Psoas muscle (tissue), 8 donors: ENCODE data around the gene SPTBN1. TPM values are rescaled to one million over a fixed set of nuclear protein-coding genes. Genes with fewer than 3 reads are reported as not detected.

Experiments used
- ATAC-seq, 4 donors: fragments of 200-7000 bp; cut with Tn5 transposase; one replicate each; pipeline ENCODE4 v1.9.1; 2020; ENCODE audit warnings: moderate library complexity in 3 of 4, mild to moderate bottlenecking in 2 of 4
- DNase-seq, 2 donors: peaks; one replicate each; pipeline ENCODE4 v3.0.0-alpha.2; 2020
- H3K27ac ChIP-seq: fragments of 200-600 bp; one replicate; pipeline ENCODE4 v1.8.0; 2022
- H3K27me3 ChIP-seq, 3 donors: fragments of 200-600 bp in 1 of 3; one replicate each; pipeline versions ENCODE4 v1.6.1 to v1.8.0; 2013 to 2022; ENCODE audit warnings: low read length in 2 of 3, mild to moderate bottlenecking in 2 of 3, moderate library complexity in 1 of 3; ENCODE audit not compliant: insufficient read depth in 3 of 3
- H3K36me3 ChIP-seq, 2 donors: fragments of 200-600 bp in 1 of 2; one replicate each; pipeline versions ENCODE4 v1.6.1 to v1.8.0; 2013 to 2022; ENCODE audit warnings: low read depth in 1 of 2, mild to moderate bottlenecking in 1 of 2, moderate library complexity in 1 of 2; ENCODE audit not compliant: insufficient read depth in 1 of 2
- H3K4me1 ChIP-seq: fragments of 200-600 bp; one replicate; pipeline ENCODE4 v1.8.0; 2022
- H3K4me3 ChIP-seq: fragments of 200-600 bp; one replicate; pipeline ENCODE4 v1.8.0; 2022; ENCODE audit warnings: mild to moderate bottlenecking
- H3K9me3 ChIP-seq: fragments of 200-600 bp; one replicate; pipeline ENCODE4 v1.8.0; 2022
- CTCF ChIP-seq: fragments of 200-600 bp; IDR thresholded peaks from one replicate; pipeline ENCODE4 v1.8.0; 2022; ENCODE audit warnings: antibody characterized with exemption
- WGBS, 3 donors: extraction: QIAGEN DNeasy Blood & Tissue Kit; methylation state at CpG; one replicate each; pipeline versions ENCODE4 v1.1.6 to v1.1.7; 2013; 5-methylcytosine and 5-hydroxymethylcytosine counted together
- intact Hi-C, 2 donors: fragments of 100-400 bp; cut with DNase I; formaldehyde crosslinking; loops; one replicate each; pipeline versions ENCODE4 v1.11.0 to v1.14.2; 2022
- polyA plus RNA-seq, 3 donors: library from polyadenylated mRNA; stranded (reverse); fragments of 200-250 nt; gene quantifications; one replicate each; pipeline ENCODE4 v1.2.3, GENCODE V29; 2013
- total RNA-seq, 4 donors: library from RNA; stranded (reverse); fragmentation: NEBNext Ultra II Directional in 2 of 4; extraction: Animal tissue kit (Norgen Biotek cat#: 25700) in 2 of 4; gene quantifications; one replicate each; pipeline versions ENCODE4 v1.2.1 to v1.2.4, GENCODE V29; 2021 to 2023
- donor health status: healthy with polysubstance abuse.
- donor health status: DM: no; HTN: no; CAD: no; lungs with moderate emphysema.
- donor health status: Bipolar disorder and iron deficiency.
- donor health status: healthy.
- donor health status: DM: yes; HTN: yes; CAD: no.
- donor health status: DM: no; HTN: no; CAD: no.
- donor health status: DM: no; HTN: no; CAD: no.
- donor health status: DM: yes; HTN: yes; CAD: no.

SPTBN1 gene
- total and polyA plus RNA-seq, 7 donors, result 22.9 to 180 (median 87.8) TPM

- Histone ChIP-seq H3K9me3 (no peaks in the 10 kb centered on the region), H3K4me3 (peak overlapping the region; percentile 59), H3K36me3 (no peaks in the 10 kb centered on the region), H3K4me1 (no peaks in the 10 kb centered on the region), H3K27ac (no peak overlapping the region), H3K27me3 (peaks cover 0 to 9% (median 4%) of the 10 kb centered on the region in 3 donors)
- ATAC-seq (peak in 2 of 4 donors; percentile 52 to 59), DNase-seq (peak; percentile 23 to 52)
- TF ChIP-seq CTCF, result no peak
- WGBS, 3 donors, result 31 to 40% (median 32%) methylated on average over 26 to 35 of the region's 35 CpGs
- intact Hi-C loops, result loop anchor here in 1 of 2 donors (5.0 to 10.0 kb wide), 2 partner anchors 186 to 604 kb away; no protein-coding TSS in a partner anchor
Measured at GRCh38 chr2:54708584-54709335, 252.6 kb downstream of the SPTBN1 start.

- H3K9me3 ChIP-seq, result no peaks in the 10 kb centered on the region
- intact Hi-C loops, result loop anchor here in 1 of 2 donors (5.0 to 10.0 kb wide), 2 partner anchors 187 to 605 kb away; no protein-coding TSS in a partner anchor
- peak overlapping the region; percentile 59 for H3K4me3 ChIP-seq
- 50 to 54% (median 51%) methylated on average over 17 to 18 of the region's 18 CpGs for WGBS, 3 donors
- H3K27me3 ChIP-seq, result peaks cover 0 to 9% (median 4%) of the 10 kb centered on the region in 3 donors
- DNase-seq (peak in 1 of 2 donors; percentile 46), ATAC-seq (peak in 1 of 4 donors; percentile 32)
- no peak for TF ChIP-seq CTCF
- no peak overlapping the region for H3K27ac ChIP-seq
- H3K36me3 ChIP-seq, result no peaks in the 10 kb centered on the region
- H3K4me1 ChIP-seq, result no peaks in the 10 kb centered on the region
Measured at GRCh38 chr2:54709336-54709809, 253.2 kb downstream of the SPTBN1 start.

GRCh38 chr2:54710216-54710615 lies 254.1 kb downstream of the SPTBN1 start:
- ATAC-seq (no peak), DNase-seq (no peak)
- H3K4me3 ChIP-seq, result no peak overlapping the region
- H3K4me1 ChIP-seq, result no peaks in the 10 kb centered on the region
- intact Hi-C loops, result no loop called here
- H3K27me3 ChIP-seq, result peaks cover 0 to 9% (median 4%) of the 10 kb centered on the region in 3 donors
- H3K9me3 ChIP-seq, result no peaks in the 10 kb centered on the region
- no peak for TF ChIP-seq CTCF
- H3K36me3 ChIP-seq, result no peaks in the 10 kb centered on the region
- WGBS, 3 donors, result 83 to 90% (median 88%) methylated on average over 10 of the region's 10 CpGs
- no peak overlapping the region for H3K27ac ChIP-seq

- no peak overlapping the region for H3K4me3 ChIP-seq
- WGBS, 3 donors, result 85 to 94% (median 90%) methylated on average over 6 of the region's 6 CpGs
- no peaks in the 10 kb centered on the region for H3K9me3 ChIP-seq
- no peak for TF ChIP-seq CTCF
- no peak overlapping the region for H3K27ac ChIP-seq
- DNase-seq (no peak), ATAC-seq (no peak)
- intact Hi-C loops, result no loop called here
- no peaks in the 10 kb centered on the region for H3K36me3 ChIP-seq
- H3K27me3 ChIP-seq, result peaks cover 0 to 9% (median 4%) of the 10 kb centered on the region in 3 donors
- no peaks in the 10 kb centered on the region for H3K4me1 ChIP-seq
Measured at GRCh38 chr2:54712516-54712915, 256.4 kb downstream of the SPTBN1 start.
